Stimulated activated naive CD8-positive, alpha-beta T cell treated with anti-CD3 and anti-CD28 coated beads, Interleukin-15, Interleukin-2, amounts not matched to agents 100 U/mL and 50 U/mL, for 24 hours (primary cell): ENCODE measurements around the gene ZAP70.
A peak's percentile ranks its signal among the peaks of the same experiment; 100 is the strongest.

ENCODE experiments used
- ATAC-seq: fragments of 150-1000 bp; cut with Tn5 transposase; one replicate; pipeline ENCODE4 v1.10.0; 2021
- DNase-seq: peaks from one replicate; pipeline ENCODE4 v3.0.0; 2021

ZAP70 gene

DNA sequence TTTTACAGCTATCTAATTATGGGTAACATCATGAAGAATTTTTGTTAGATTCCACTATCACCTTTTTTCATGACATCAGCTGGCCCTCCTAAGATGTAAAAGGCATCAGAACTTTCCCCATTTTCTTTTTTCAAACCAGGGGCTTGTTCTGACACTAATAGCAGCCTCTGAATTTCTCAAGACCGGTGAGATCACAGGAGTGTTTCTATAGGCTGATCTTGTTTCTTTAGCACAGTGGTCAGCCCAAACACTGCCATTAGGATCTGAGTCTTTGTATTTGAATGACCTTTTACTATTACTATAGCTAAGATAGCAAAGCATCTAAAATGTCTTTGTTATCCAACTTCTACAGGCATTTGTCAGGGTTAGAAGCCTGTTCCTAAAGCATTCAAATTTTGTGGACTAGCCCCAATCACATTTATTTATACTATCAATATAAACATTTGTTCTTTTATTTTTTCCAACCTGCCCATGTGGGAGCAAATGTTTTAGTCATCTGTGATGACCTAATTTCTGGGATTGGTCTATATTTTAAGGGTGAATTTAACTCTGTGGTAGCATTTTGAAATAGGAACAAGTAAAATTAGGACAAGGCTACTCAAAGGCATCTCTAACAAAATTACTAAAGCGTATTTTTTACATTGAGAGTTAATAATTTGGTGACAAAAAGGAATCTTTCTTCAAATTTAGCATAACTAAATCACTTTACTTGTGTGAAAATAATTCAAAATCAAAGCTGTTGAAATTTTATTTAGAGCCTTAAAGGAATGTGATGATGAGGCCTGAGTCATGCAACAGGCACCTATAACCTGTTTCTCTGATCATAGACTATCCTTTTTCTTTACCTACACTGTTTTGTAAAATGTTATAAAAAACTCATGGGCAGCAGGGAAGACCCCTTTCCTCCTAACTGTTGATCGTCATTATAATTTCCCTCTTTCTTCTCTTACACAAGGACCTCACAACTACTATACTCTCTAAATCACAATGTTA is 39.3 kb downstream of the ZAP70 start:
- no peak for ATAC-seq
- no peak for DNase-seq

DNA sequence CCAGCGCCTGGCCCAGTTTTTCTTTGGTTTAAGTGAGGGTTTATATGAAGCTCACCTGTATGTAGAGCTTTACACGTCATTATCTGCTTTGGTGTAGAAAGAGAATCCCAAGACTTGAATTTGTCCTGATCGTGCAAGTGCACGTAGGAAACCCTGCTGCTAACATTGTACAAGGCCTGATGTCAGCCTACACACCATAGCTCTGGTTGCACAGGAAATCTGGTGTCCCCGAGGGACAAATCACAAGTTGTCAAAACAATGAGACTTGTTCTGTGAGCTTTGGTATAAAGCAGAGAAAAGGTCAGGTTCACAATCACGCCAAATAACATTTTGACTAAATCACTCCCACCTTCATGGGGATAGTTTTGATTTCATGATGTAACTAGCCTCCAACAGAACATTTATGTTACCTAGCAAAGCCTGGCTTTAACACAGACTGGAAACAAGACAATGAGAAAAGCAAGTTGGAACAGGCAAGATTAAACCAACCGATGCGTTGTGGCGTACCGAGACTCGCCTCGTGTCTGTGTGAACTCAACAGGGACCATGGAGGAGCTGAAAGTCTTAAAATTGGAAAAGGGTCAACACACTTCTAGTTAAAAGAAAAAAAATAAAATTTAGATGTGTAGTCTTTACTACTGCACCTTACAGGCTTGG is 41.4 kb downstream of the ZAP70 start:
- no peak for ATAC-seq
- no peak for DNase-seq

DNA sequence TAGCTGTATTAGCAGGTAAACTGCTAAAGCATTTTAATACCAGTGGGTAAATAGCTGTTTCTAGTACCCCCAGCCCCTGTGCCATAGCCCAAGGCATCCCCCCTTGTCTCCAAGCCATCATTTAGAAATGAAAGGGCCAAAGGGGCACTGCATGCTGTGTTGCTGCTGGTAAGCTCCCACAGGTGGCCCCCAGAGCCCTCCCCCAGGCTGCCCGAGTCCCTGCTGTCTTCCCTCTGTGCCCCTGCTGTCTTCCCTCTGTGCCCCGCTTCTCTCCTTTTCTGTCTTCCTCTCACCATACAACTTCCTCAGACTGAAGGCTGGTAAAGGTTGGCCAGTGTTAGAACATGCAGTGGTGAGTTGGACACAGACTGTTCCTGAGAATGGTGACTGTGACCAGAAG is 42.1 kb downstream of the ZAP70 start:
- ATAC-seq, result no peak
- DNase-seq, result no peak

DNA sequence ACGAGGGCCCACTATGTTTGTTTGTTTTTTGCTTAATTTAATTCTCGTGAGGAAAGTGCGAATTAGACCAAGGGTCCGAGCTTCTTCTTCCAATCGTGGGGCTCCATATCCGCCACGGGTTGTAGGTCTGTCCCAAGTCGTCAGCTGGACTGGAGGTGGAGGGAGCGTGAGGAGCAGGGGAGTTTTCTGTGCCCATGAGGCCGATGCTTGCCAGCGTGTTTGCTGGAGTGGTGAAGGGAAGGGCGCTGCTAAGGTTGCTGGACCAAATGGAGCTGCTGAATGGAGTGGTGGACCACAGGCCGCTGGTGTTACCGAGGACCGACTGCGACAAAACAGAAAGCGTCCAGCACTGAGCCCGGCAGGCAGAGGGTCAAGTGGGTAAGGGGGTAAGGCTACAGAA is 43.7 kb downstream of the ZAP70 start:
- ATAC-seq, result no peak
- DNase-seq, result no peak

DNA sequence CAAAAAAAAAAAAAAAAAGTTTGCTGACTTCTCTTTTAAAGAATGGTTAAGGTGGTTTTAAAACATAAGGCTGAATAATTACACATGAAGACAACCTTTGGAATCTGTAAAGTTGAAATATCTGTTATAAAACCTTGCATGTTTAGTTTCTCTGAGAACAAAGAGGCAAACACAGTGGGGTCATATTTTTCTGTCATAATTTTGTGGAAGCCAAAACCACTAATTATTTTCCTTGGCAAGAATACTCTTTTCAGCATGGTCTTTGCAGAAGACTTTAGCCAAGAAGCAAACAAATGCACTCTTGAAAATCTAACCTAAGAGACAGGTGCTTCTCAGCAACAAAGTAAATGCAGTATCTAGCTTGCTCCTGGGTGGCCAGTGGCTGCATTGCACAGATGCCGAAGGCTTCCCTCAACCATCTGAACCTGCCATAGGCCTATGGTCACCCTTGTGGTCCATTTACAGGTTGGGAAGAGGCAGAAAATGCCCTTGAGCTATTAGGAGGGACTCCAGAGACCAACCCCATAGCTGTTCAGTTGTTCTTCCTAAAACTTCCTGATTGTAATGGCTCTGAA is 44.8 kb downstream of the ZAP70 start:
- ATAC-seq (no peak), DNase-seq (no peak)

DNA sequence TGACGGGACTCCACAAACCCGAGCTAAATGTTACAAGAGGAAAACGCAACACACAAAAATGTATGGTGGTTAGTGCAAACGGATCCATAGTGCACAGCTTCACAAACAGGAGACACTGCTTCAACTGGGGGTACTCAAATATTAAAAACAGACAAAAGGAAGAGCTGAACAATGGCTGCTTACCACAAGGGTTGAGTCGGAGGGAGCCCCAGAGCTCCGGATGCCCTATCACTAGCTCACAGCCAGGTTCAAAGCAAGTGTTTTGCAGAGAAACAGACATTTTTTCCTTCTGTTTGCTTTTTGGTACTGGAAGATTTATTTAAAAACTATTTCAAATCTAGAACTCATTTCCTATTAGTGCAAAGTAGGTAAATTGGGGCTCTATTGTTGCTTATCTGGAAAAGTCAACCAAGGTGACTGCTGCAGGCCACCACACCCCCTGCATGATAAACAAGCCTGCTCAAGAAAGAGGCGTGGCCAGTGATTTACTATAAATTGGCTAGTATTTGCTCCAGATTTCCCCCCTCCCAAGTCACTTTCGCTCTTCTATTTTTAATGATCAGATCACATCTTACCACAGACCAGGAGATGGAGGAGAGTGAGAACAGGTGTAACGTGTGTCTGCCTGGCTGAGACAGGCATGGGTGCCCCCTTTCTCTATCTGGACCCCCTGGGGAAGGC is 46.5 kb downstream of the ZAP70 start:
- no peak for DNase-seq

DNA sequence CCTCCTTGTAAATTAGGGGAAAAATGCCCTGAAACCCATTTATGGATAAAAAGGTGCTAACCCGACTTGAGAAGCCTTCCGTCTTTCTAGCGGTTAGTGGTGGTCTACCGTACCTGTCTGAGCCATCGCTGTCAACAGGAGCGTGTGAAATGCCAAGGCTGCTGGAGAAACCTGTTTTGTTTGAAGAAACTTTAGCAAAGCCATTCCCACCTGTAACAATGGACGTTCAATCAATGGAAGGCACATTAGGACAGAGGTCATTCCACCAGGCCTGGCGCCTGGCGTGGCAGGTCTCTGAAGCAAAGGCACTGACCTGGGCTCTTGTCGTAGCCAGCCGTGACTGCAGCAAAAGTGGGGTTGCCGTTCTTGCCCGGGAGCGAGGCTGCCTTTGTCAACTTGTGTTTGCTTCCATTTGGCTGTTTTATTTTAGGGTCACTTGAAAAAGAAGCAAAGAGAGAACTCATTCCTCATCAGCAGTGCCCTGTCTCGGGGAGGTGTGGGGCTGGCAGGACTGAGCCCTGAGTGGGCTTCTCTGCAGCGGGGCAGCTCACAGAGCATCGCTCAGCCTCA is 47.2 kb downstream of the ZAP70 start:
- ATAC-seq, result no peak

More for the DNA sequence above, 46.5 kb downstream of the ZAP70 start:
- ATAC-seq, result no peak

DNA sequence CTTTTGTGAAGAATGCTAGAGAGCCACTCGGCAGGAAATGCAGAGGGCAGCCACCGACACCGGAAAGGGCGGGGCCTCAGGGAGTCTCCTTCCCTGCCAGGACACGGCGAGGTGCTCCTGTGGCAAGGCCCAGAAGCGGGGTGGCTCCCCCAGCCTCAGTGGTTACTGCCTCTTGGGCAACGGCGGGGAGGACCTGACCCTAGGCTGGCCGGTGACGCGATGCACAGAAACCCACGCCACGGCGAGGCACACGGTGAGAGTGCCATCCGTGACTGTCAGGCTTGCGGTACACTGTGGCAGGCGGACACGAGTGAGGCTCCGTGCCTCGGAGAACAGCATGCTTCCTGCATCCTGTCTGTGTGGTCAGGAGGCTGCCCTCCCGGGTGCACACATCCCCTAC is 47.8 kb downstream of the ZAP70 start:
- DNase-seq (peak; percentile 56), ATAC-seq (peak; percentile 61)

More for the DNA sequence above, 47.2 kb downstream of the ZAP70 start:
- no peak for DNase-seq

DNA sequence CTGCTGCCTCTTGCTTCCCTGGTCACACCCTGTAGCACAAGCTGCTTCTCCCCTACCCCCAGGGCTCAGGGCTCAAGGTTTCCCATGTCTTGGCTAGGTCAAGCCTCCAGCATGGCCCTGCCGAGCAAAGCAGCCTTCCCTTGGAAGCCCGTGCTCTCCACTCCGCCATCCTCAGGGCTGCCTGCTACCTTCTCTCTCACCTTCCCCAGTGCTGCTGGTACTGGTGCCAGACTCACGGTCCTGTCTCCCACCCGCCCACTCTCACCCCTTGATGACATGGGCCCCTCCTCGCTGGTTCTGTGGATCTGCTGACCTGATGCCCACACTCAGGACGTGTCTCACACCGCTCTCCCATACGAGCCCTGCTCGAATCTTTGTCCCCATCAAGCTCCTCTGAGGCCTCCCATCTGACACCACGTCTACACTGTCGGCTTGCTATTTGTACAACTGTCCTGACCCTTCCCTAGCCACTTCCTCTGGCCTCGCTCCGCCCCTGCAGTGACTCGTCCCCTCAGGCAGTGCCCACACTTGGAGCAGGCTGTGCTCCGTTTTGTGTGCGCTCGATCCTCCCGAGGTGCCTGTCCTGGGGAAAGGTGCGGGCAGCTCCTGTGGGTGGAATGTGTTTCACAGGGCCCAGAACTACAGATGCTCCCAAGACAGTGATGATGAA is 49.9 kb downstream of the ZAP70 start:
- ATAC-seq, result no peak

DNA sequence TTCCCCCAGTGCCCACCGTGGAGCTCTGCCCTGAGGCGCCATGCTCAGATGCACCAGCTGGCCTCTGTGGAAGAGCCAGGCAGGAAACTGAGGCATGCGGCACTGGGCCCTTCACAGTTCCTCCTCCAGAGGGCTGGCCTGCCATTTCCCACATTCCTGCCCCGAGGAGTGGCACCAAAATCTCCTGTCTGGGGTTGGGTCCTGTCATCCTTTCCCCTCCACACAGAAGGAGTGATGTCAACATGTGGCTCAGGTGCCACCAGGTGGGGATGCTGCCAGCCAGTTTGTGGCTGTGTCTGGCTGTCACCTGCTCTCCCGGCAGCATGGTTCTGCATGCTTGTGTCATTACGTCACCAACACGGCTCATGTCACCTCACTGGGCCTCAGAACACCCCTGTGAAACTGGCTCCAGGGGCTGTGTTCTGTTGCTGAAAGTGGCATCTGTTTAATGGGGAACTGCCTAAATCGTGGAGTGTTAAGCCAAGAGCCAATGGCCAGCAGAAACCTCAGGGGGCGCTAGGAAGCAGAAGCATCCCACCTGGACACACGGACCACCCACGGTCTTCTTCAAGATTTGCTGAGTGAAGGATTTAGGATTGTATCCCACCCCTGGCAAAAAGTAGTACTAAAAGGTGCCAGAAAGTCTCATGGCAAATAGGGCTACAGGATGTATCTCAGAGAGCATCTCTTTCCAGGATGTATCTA is 51.3 kb downstream of the ZAP70 start:
- no peak for ATAC-seq
- no peak for DNase-seq

More for the DNA sequence above, 49.9 kb downstream of the ZAP70 start:
- DNase-seq, result no peak

DNA sequence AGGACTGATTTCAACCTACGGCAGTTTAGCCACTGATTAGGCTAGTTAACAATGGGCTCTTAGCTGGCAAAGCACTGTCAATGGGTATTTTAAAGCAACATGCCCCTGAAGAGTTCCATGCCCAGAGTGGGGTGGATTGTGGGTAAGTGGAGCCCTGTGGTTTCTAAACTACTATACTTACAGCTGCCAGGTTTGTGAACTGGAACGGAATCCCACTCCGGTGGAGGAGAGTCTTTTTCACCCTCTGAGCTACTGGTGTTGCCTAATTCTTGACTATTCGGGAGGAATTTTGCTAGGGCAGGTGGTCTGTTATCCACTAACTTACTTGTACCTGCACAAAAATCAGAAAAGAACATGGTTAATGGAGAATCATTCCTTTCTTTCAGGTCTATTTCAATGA is 52.6 kb downstream of the ZAP70 start:
- DNase-seq, result no peak
- ATAC-seq, result no peak

DNA sequence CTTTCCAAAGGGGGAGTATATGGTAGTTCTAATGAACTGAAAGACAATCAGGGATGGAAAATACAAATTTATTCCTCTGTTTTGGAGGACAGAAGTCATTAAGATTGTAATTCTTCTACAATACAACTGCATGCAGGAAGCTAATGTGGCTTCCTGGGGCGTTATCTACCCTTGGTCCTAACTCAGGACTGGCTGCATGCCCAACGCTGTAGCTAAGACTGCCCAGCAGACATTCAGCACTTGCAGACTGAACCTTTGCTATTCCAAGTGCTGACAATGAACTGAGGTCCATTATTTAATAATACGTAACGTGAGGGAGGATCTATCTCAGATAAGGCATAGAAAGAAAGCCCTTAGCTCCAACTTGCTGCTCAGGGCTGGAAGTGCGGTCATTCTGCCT is 53.2 kb downstream of the ZAP70 start:
- ATAC-seq (no peak), DNase-seq (no peak)

DNA sequence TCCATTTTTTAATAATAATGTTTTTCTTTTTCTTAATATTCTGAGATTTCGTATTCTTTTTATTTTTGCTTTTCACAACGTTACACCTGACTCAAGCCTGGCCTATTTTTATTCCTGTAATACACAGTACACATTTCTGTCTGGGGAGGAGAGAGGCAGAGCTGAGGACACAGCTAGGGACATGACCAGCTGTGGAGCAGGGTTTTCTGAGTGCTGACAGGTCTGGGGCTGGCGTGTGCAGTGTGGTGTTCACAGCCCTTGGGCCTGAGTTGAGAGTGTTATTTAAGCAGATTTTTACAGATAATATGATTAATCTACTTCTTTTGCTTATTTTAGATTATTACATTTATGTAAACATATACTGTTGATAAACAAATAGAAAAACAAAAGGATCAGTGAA is 55.9 kb downstream of the ZAP70 start:
- no peak for DNase-seq
- ATAC-seq, result no peak

DNA sequence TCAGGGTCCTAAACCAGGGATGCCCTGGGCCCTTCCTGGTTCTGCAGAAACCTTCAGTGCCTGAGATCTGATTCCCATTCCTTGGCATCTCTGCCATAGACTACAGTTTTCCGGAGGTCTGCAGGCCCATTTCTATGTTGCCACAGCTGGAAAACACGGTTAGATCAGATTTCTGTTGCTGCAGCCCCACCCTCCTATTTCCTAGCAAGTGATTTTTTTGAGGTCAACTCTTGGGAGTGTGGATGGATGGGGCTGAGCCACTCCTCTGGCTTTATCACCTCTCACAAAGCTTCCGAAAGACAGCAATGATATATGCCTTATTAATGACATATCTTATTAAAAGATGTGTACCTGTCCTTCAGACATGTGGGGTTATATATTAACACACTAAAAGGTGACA is 56.3 kb downstream of the ZAP70 start:
- ATAC-seq (no peak), DNase-seq (no peak)

DNA sequence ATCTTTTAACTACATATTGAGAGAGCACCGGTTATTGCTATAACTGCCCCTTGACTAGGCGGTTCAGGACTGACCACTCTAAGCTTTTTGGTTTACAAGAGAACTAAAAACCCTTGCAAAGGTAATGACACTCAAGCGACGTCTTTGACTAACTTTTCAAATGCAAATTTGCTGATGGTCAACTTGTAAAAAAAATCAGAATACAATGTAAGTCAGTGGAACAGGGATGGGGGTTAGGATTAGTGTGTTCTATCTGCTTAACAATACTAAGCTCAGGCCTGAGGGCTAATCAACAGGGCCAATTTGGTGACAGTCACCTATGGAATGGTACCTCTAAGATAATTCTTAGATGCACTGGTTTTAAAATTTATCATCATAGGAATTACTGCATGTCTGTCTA is 57.1 kb downstream of the ZAP70 start:
- DNase-seq (no peak), ATAC-seq (no peak)

DNA sequence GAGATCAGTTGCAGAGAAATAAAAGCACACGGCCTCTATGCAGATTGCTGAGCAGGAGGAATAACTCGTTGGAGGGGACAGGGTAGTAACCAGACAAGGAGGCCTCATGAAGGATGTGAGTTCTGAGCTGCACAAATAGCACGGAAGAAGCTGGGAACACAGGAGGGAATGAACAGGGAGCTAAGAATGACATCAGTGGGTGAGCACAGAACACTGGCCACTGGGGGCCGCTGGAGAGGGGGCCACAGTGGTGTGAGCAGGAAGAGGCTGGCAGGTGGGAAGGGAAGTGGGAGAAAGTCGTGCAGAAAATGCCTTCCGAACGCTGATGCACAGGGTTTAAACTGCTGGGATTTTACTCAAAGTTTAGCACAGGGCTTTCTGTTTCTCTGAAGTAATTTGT is 61.0 kb downstream of the ZAP70 start:
- DNase-seq, result no peak
- ATAC-seq, result no peak

DNA sequence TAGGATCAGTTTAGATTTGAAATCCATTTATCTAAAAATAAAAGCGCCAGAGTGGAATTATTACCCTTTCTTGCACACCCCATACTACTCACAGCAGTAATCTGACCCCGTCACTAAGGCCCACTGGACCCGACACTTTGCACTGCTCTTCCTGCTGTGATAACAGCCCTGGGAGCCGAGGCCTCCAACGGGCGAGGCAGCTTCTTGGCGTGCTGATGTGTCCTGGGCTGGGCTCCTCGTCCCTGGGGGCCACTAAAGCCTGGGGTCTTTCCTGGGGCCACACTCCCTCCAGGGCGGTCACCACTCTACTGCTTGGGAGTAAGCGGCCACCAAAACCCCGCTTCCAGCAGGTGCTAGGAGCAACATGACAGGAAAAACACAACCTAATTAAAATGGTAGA is 61.7 kb downstream of the ZAP70 start:
- DNase-seq (no peak), ATAC-seq (no peak)

DNA sequence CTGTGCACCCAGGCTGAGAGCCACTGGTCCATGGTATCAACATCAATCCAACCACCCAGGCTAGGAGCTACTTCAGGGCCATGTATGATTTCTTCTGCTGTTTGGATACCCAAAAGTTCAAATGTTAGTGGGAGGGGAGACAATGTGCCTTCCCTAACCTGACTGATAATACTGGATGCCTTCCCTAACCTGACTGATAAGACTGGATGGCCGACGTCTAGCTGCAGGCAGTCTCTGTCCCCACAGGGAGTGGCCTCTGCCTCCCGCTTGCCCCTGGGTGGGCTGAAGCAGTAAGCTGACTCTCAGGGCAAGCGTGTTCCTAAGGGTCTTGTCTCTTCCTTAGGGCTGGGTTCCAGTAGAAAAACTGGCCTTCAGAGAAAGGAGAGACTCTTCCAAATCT is 65.8 kb downstream of the ZAP70 start:
- ATAC-seq, result no peak
- no peak for DNase-seq

DNA sequence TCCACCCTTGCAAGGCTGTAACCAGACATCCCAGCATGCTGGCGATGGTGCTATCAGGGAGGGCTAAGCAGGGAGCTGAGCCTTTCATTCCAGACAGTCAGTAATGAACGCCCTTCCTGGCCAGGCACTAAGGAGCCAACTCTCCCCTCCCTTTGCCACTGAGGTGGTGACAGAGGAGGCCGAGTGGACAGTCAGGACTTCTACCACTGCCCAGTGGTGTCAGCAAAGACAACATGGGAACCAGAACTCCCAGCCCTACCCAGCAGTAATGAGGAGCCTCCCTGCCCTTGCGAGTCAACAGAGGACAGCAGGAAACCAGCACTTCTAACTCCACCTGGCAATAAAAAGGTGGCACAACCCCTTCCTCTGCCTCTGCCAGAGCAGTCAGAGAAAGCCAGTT is 68.6 kb downstream of the ZAP70 start:
- no peak for DNase-seq
- ATAC-seq, result no peak

DNA sequence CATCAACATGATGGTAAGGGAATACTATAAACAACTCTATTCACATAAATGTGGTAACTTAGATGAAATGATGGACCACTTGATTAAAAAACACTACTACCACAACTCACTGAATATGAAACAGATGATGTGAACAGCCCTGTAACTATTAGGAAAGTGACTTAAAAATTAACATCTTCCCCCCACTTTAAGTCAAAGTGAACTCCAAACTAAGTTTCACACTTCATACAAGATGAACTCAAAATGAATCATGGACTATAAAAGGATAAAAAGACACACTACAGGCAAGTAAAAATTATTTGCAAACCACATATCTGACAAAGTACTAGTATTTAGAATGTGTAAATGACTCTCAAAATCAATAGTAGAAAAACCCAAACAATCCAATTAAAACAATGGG is 71.6 kb downstream of the ZAP70 start:
- ATAC-seq (no peak), DNase-seq (no peak)

DNA sequence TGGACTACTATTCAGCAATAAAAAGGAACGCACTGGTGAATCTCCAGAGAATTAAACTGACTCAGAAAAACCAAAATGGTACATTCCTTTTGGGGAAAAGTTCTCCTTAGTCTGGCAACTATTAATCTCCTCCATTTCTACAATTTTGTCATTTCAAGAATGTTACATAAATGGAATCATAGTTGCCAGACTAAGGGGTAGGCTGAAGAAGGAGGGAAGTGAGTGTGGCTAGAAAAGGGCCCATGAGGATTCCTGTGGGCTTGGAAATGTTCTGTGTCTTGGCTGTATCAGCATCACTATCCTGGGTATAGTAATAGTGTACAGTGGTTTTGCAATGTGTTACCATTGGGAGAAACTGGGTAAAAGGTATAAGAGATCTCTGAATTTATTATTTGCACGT is 72.4 kb downstream of the ZAP70 start:
- no peak for ATAC-seq
- no peak for DNase-seq
